MM.1S (cell line): ENCODE data around the gene SLC9A4.

Experiments used
- CTCF ChIP-seq: fragments of 300-600 bp; sonication (generic); IDR thresholded peaks from 2 replicates; pipeline ENCODE4 v1.5.1; 2016; ENCODE audit warnings: antibody characterized with exemption, low read length, mixed read lengths
- EZH2 ChIP-seq: fragments of 300-600 bp; sonication (generic); optimal IDR thresholded peaks from 2 replicates; pipeline ENCODE3; 2017; ENCODE audit warnings: low read depth, mild to moderate bottlenecking, antibody characterized with exemption, low read length, mixed read lengths
- EZH2phosphoT487 ChIP-seq: fragments of 300-600 bp; sonication (generic); IDR thresholded peaks from 2 replicates; pipeline ENCODE4 v1.6.1; 2018; ENCODE audit warnings: antibody characterized with exemption, low read length

- no peak for TF ChIP-seq CTCF
- no peak for TF ChIP-seq EZH2
- no peak for TF ChIP-seq EZH2phosphoT487
Measured at GRCh38 chr2:102520801-102521200, 47.8 kb downstream of the SLC9A4 start.
